ENCODE measurements around the gene AP4M1. TPM values are rescaled to one million over a fixed set of nuclear protein-coding genes. Genes with fewer than 3 reads are reported as not detected.

Gene AP4M1
- polyA plus RNA-seq, 2 of the 4 experiments (the other 2 are of a cell fraction), result 16.6 to 18.3 TPM

GRCh38 chr7:100148559-100149328 is 47.3 kb downstream of the AP4M1 start, which contains the start of gene LAMTOR4:
Gene LAMTOR4 (plus strand): TSS chr7:100148918. CDS start chr7:100148973, 55 bp downstream.
- CTCF ChIA-PET, result interaction anchor here (23.1 kb wide), 1 partner anchor 15 kb away, joined by 245 read pairs; no protein-coding TSS in a partner anchor
- POLR2A ChIA-PET, result interaction anchor here (0.6 to 3.1 kb wide), 15 partner anchors 8 to 313 kb away, joined by 3 to 16 read pairs (median 4); partner anchors contain the start of genes AP4M1, GPC2, MBLAC1 and MCM7

GRCh38 chr7:100152404-100152803 is 51.0 kb downstream of the AP4M1 start:
- DNase-seq (ENCODE audit: low read depth in 1 of 2, low spot score in 1 of 2), result no peak
- Histone ChIP-seq H3K9me3 (no peaks in the 10 kb centered on the region), H3K4me1 (peaks cover 38% of the 10 kb centered on the region), H3K4me3 (no peak overlapping the region), H3K27ac (no peak overlapping the region), H3K4me2 (no peak overlapping the region)
- CTCF ChIA-PET, result interaction anchor here (0.6 to 23.1 kb wide), 2 partner anchors 11 to 18 kb away, joined by 3 to 245 read pairs; no protein-coding TSS in a partner anchor
- no peak for TF ChIP-seq HOXB13 (CRISPR knock-in tag; IDR thresholded peaks at IDR 0.05; ENCODE audit: low read depth)
- no peak for TF ChIP-seq CBX2 (IDR thresholded peaks at IDR 0.05; ENCODE audit: borderline replicate concordance, low read depth)
- no peak for TF ChIP-seq NPAS2 (CRISPR knock-in tag; IDR thresholded peaks at IDR 0.05; ENCODE audit: borderline replicate concordance)
- no peak for TF ChIP-seq FOXS1 (CRISPR knock-in tag; IDR thresholded peaks at IDR 0.05)
- peak; percentile 17 for TF ChIP-seq MAFK (IDR thresholded peaks at IDR 0.05; ENCODE audit: partially characterized antibody)
- POLR2A ChIA-PET, result interaction anchor here (0.7 kb wide), 1 partner anchor 25 kb away, joined by 4 read pairs; the partner anchor contains the start of gene MBLAC1
- FAIRE-seq, result no peak
- ATAC-seq, result no peak

More at GRCh38 chr7:100148559-100149328, 47.3 kb downstream of the AP4M1 start, which contains the start of gene LAMTOR4:
- Histone ChIP-seq H3K4me2 (peak within 1 kb of the TSS; percentile 85), H3K4me3 (peak within 1 kb of the TSS; percentile 81), H3K27ac (peak within 1 kb of the TSS; percentile 93 to 94), H3K4me1 (peaks cover 14% of the 10 kb centered on the region), H3K9me3 (no peaks in the 10 kb centered on the region)
- ATAC-seq, result peak; percentile 99
- WGBS (ENCODE audit: missing lambda C conversion rate), result 1% methylated on average over 42 of the region's 46 CpGs
- FAIRE-seq, result peak; percentile 39
- TF ChIP-seq E2F6 (IDR thresholded peaks at IDR 0.05; ENCODE audit: borderline replicate concordance, low read depth) (peak; percentile 39; the same call in 1 of the 2 replicates), PHF8 (IDR thresholded peaks at IDR 0.05; ENCODE audit: borderline replicate concordance, low read depth) (peak; percentile 64; the same call in 1 of the 2 replicates), EHF (CRISPR knock-in tag; IDR thresholded peaks at IDR 0.05) (no peak), PBX3 (IDR thresholded peaks at IDR 0.05) (peak; percentile 85), MAX (IDR thresholded peaks at IDR 0.05) (peak; percentile 93), ZSCAN20 (CRISPR knock-in tag; IDR thresholded peaks at IDR 0.05) (no peak), POLR2A (IDR thresholded peaks at IDR 0.05; ENCODE audit: low read length) (peak; percentile 82), MAZ (IDR thresholded peaks at IDR 0.05; ENCODE audit: borderline replicate concordance, low read depth, low read length) (0 out of 2 replicates have a peak, but pooled peaks have one; percentile 30), CEBPB (IDR thresholded peaks at IDR 0.05) (peak in 1 of 2 experiments; percentile 73; a peak in 2 of 4 replicates), TFCP2L1 (CRISPR knock-in tag; IDR thresholded peaks at IDR 0.05) (no peak), JUN (IDR thresholded peaks at IDR 0.05) (peak in 1 of 2 experiments; percentile 59; a peak in 2 of 5 replicates), USF2 (IDR thresholded peaks at IDR 0.05) (peak; percentile 94), BHLHE40 (IDR thresholded peaks at IDR 0.05; ENCODE audit: low read depth, low read length) (peak; percentile 89)
- DNase-seq (ENCODE audit: low read depth in 1 of 2, low spot score in 1 of 2), result peak; percentile 99 to 100

All from A549 (cell line).